Astrocyte of the cerebellum (primary cell): Measurements from ENCODE around the gene RAI1.
A peak's percentile ranks its signal among the peaks of the same experiment; 100 is the strongest.

Source experiments
- DNase-seq: peaks from one replicate; pipeline ENCODE4 v3.0.0-alpha.2; 2011; ENCODE audit warnings: low read depth
- H3K4me3 ChIP-seq: 2 replicates; pipeline ENCODE4 v1.5.1; 2011; ENCODE audit warnings: mild to moderate bottlenecking, low read depth, low read length, moderate library complexity
- in situ Hi-C: cut with HindIII; loops from 2 replicates; pipeline ENCODE4 v1.10.0; 2017; ENCODE audit warnings: low sequenced_read_pairs
- TF ChIP-seq, protein P1 (sequence below): IDR thresholded peaks from 2 replicates; pipeline ENCODE4 v1.5.1; 2012; ENCODE audit warnings: low read length, low read depth, moderate library complexity, mild to moderate bottlenecking; ENCODE audit errors: missing control alignments

The RAI1 gene

DNA sequence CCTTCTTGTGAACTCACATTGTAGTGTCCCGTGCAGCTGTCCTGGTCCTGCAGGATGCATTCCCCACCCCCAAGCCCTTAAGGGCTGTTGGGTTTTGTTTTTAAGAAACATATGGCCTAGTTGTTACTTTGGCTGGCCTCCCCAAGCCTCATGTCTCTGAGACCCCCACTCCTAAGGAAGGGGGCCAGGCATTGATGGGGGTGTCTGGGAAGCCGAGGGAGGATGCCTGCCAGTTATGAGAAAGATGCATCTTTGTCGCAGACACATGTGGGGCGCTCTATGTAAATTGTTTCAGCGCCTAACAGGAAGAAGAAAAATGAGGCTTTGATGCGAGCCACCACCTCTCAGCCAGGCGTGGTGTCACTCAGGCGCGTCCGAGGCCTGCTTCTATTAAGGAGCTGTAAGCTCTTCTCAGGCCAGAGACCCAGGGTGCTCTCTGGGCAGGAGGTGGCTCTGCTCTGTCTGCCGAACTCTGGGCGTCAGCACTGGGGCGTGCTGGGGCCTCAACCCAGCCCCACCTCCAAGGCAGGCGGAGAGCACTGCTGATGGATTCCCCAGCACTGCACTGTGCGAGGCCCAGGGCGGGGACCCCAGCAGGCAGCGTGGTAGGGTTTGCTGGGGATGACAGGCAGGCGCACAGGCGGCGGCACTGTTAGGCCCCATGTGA, 85.0 kb downstream of the RAI1 start:
- TF ChIP-seq, protein P1, sequence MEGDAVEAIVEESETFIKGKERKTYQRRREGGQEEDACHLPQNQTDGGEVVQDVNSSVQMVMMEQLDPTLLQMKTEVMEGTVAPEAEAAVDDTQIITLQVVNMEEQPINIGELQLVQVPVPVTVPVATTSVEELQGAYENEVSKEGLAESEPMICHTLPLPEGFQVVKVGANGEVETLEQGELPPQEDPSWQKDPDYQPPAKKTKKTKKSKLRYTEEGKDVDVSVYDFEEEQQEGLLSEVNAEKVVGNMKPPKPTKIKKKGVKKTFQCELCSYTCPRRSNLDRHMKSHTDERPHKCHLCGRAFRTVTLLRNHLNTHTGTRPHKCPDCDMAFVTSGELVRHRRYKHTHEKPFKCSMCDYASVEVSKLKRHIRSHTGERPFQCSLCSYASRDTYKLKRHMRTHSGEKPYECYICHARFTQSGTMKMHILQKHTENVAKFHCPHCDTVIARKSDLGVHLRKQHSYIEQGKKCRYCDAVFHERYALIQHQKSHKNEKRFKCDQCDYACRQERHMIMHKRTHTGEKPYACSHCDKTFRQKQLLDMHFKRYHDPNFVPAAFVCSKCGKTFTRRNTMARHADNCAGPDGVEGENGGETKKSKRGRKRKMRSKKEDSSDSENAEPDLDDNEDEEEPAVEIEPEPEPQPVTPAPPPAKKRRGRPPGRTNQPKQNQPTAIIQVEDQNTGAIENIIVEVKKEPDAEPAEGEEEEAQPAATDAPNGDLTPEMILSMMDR, result no peak
- no peak for DNase-seq
- H3K4me3 ChIP-seq, result no peak overlapping the region
- in situ Hi-C loops, result loop anchor here (5.0 kb wide), 1 partner anchor 74 kb away; no protein-coding TSS in a partner anchor

- in situ Hi-C loops, result loop anchor here (5.0 kb wide), 1 partner anchor 74 kb away; no protein-coding TSS in a partner anchor
- TF ChIP-seq, protein P1, result no peak
- no peak for DNase-seq
- H3K4me3 ChIP-seq, result no peak overlapping the region
Observed at GRCh38 chr17:17766744-17767120, 85.5 kb downstream of the RAI1 start.

DNA sequence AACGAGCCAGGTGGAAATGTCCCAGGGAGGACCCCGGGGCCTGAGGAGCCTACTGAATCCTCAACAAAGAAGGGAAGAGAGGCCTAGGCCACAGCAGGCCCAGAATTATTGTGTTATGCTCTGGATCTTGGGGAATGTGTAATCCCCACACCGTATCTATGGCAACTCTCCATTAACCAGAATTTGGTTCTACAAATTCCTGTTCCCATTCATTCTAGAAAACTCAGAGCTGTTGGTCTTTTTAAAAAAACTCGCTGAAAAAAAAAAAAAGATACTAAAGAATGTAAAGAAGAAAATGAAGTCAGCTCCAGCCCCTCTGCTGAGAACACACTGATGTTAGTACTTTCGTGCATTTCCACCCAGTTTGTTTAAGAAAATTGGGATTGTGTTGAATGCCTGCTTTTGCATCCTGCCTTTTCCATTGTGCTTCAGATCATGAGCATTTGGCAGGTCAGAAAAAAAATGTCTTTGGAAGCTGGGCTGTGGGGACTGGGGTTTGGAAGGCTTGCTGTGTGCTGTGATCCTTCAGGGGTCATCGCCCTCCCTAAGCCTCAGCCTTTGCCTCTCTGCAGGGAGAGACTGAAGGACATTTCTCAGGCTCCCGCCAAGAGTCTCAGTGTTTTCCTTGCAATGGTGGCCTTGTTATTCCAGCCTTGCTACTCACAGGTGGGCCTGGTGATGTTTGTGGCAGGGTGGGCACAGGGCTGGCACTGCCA, 86.1 kb downstream of the RAI1 start:
- TF ChIP-seq, protein P1, result no peak
- in situ Hi-C loops, result loop anchor here (5.0 kb wide), 1 partner anchor 75 kb away; no protein-coding TSS in a partner anchor
- peak; percentile 50 for DNase-seq
- H3K4me3 ChIP-seq, result no peak overlapping the region

GRCh38 chr17:17767887-17768418, 86.7 kb downstream of the RAI1 start:
- DNase-seq, result no peak
- TF ChIP-seq, protein P1, result no peak
- no peak overlapping the region for H3K4me3 ChIP-seq
- in situ Hi-C loops, result loop anchor here (5.0 kb wide), 1 partner anchor 76 kb away; no protein-coding TSS in a partner anchor

GRCh38 chr17:17768424-17769088, 87.3 kb downstream of the RAI1 start:
- no peak overlapping the region for H3K4me3 ChIP-seq
- in situ Hi-C loops, result loop anchor here (5.0 kb wide), 1 partner anchor 76 kb away; no protein-coding TSS in a partner anchor
- TF ChIP-seq, protein P1, result no peak
- no peak for DNase-seq
